HCT116 (cell line): Measurements from ENCODE around the gene HAUS6.

Experiments used
- EGR1 ChIP-seq: IDR thresholded peaks from 2 replicates; pipeline ENCODE4 v1.6.1; 2012; ENCODE audit warnings: low read depth
- EZH2 ChIP-seq: fragments of 200-600 bp; sonication (generic); IDR thresholded peaks from 2 replicates; pipeline ENCODE4 v1.6.1; 2017; ENCODE audit warnings: antibody characterized with exemption, mixed run types
- EZH2phosphoT487 ChIP-seq: fragments of 200-600 bp; IDR thresholded peaks from 2 replicates; pipeline ENCODE4 v1.6.1; 2018; ENCODE audit warnings: antibody characterized with exemption, borderline replicate concordance
- POLR2AphosphoS5 ChIP-seq: IDR thresholded peaks from 2 replicates; pipeline ENCODE4 v1.6.1; 2011; ENCODE audit warnings: mild to moderate bottlenecking, low read depth, low read length, moderate library complexity
- REST ChIP-seq: IDR thresholded peaks from 2 replicates; pipeline ENCODE4 v1.6.1; 2012; ENCODE audit warnings: low read depth
- TCF7L2 ChIP-seq: IDR thresholded peaks from 2 replicates; pipeline ENCODE4 v1.7.0; 2011; ENCODE audit warnings: borderline replicate concordance, inconsistent platforms; ENCODE audit not compliant: insufficient read depth, insufficient read length; ENCODE audit errors: extremely low read depth
- YY1 ChIP-seq: IDR thresholded peaks from 2 replicates; pipeline ENCODE4 v1.6.1; 2011; ENCODE audit warnings: low read length, low read depth, moderate library complexity, mild to moderate bottlenecking; ENCODE audit not compliant: insufficient replicate concordance; ENCODE audit errors: extremely low read depth
- TF ChIP-seq, protein P1 (sequence below), 3 experiments: fragments of 200-600 bp in 1 of 3; sonication (generic) in 1 of 3; IDR thresholded peaks in 2 of 3; conservative IDR thresholded peaks in 1 of 3; 2 replicates each; pipeline ENCODE4 v1.5.1; 2012 to 2017; ENCODE audit warnings: low read depth in 2 of 3, low read length in 2 of 3, antibody characterized with exemption in 1 of 3, borderline replicate concordance in 1 of 3, control low read depth in 1 of 3, mild to moderate bottlenecking in 1 of 3, mixed read lengths in 1 of 3, mixed run types in 1 of 3, moderate library complexity in 1 of 3; ENCODE audit not compliant: insufficient read depth in 1 of 3

DNA sequence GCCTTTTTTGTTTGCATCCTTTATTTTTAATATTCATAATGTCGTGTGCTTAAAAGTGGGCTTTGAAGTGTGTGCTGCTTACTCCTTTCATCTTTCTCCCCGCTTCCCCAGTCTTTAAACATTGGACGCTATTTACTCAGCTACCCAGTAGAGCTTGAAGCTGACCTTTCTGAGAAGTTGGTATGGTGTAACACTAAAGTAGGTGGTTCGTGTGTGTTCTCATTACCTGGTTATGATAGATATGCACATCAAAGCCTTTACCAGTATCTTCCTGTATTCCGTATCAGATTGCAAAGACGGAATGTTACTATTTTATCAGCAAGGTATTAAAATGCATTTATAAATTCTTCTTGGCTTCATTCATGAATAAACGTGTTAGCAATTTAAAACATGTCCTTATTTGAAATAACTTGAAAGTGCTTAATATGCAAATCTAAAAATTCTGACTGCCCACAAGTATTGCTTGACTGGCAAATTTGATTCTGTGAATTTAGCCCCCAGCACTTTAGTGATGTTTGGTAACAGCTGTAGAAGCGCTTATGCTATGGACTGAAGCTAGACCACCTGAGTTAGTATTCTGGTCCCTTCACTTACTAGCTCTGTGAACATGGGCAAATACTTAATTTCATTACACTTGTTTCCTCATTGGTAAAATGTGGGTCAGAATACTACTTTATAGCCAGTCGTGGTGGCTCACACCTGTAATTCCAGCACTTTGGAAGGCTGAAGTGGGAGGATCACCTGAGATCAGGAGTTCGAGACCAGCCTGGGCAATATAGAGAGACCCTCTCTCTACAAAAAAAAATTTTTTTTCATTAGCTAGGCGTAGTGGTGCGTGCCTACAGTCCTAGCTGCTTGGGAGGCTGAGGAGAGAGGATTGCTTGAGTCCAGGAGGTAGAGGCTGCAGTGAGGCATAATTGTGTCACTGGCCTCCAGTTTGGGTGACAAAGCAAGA lies 51.8 kb downstream of the HAUS6 start:
- TF ChIP-seq, protein P1, sequence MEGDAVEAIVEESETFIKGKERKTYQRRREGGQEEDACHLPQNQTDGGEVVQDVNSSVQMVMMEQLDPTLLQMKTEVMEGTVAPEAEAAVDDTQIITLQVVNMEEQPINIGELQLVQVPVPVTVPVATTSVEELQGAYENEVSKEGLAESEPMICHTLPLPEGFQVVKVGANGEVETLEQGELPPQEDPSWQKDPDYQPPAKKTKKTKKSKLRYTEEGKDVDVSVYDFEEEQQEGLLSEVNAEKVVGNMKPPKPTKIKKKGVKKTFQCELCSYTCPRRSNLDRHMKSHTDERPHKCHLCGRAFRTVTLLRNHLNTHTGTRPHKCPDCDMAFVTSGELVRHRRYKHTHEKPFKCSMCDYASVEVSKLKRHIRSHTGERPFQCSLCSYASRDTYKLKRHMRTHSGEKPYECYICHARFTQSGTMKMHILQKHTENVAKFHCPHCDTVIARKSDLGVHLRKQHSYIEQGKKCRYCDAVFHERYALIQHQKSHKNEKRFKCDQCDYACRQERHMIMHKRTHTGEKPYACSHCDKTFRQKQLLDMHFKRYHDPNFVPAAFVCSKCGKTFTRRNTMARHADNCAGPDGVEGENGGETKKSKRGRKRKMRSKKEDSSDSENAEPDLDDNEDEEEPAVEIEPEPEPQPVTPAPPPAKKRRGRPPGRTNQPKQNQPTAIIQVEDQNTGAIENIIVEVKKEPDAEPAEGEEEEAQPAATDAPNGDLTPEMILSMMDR (IDR thresholded peaks at IDR 0.05 in 2 of 3, conservative IDR thresholded peaks at IDR 0.05 in 1 of 3; ENCODE audit: borderline replicate concordance in 1 of 3, insufficient read depth in 1 of 3, low read depth in 2 of 3, low read length in 2 of 3), result no peak
- TF ChIP-seq EZH2phosphoT487, result no peak
- TF ChIP-seq TCF7L2, result no peak
- TF ChIP-seq YY1, result no peak
- TF ChIP-seq EZH2, result no peak
- no peak for TF ChIP-seq REST
- no peak for TF ChIP-seq EGR1
- TF ChIP-seq POLR2AphosphoS5, result no peak
